MM.1S (cell line): Measurements from ENCODE around the gene ASB2.
A peak's percentile ranks its signal among the peaks of the same experiment; 100 is the strongest.

Experiments
- DNase-seq: peaks from one replicate; pipeline ENCODE4 v3.0.0-alpha.2; 2015
- H2AFZ ChIP-seq: fragments of 300-600 bp; sonication (generic); 2 replicates; pipeline ENCODE4 v1.6.0; 2016; ENCODE audit warnings: antibody characterized with exemption, low read length
- H3F3A ChIP-seq: fragments of 300-600 bp; sonication (generic); 2 replicates; pipeline ENCODE4 v1.6.1; 2016; ENCODE audit warnings: mild to moderate bottlenecking, antibody characterized with exemption, low read length, moderate library complexity, mixed read lengths; ENCODE audit not compliant: insufficient read depth
- H3K27ac ChIP-seq: fragments of 300-600 bp; sonication (generic); 2 replicates; pipeline ENCODE4 v1.5.1; 2016; ENCODE audit warnings: mild to moderate bottlenecking, low read length
- H3K27me3 ChIP-seq: fragments of 300-600 bp; sonication (generic); replicated peaks from 2 replicates; pipeline ENCODE4 v1.6.0; 2016; ENCODE audit warnings: low read length; ENCODE audit not compliant: insufficient read depth
- H3K36me3 ChIP-seq: fragments of 300-600 bp; sonication (generic); replicated peaks from 2 replicates; pipeline ENCODE4 v1.6.1; 2016; ENCODE audit warnings: mild to moderate bottlenecking, low read length, mixed read lengths; ENCODE audit not compliant: insufficient read depth
- H3K4me1 ChIP-seq: fragments of 300-600 bp; sonication (generic); 2 replicates; pipeline ENCODE4 v1.6.1; 2016; ENCODE audit warnings: low read length, mixed read lengths
- H3K4me2 ChIP-seq: fragments of 300-600 bp; sonication (generic); 2 replicates; pipeline ENCODE4 v1.6.0; 2016; ENCODE audit warnings: low read depth, low read length
- H3K4me3 ChIP-seq: fragments of 300-600 bp; sonication (generic); 2 replicates; pipeline ENCODE4 v1.5.1; 2016; ENCODE audit warnings: low read length, mixed read lengths
- H3K79me2 ChIP-seq: fragments of 300-600 bp; sonication (generic); 2 replicates; pipeline ENCODE4 v1.6.1; 2016; ENCODE audit warnings: mixed run types, low read length, mixed read lengths
- H3K9ac ChIP-seq: fragments of 300-600 bp; sonication (generic); 2 replicates; pipeline ENCODE4 v1.6.1; 2016; ENCODE audit warnings: low read length, mixed read lengths
- H3K9me2 ChIP-seq: fragments of 300-600 bp; sonication (generic); replicated peaks from 2 replicates; pipeline ENCODE4 v1.6.1; 2016; ENCODE audit warnings: mild to moderate bottlenecking, low read length, mixed read lengths; ENCODE audit not compliant: insufficient read depth
- H3K9me3 ChIP-seq: fragments of 300-600 bp; sonication (generic); replicated peaks from 2 replicates; pipeline ENCODE4 v1.6.1; 2016; ENCODE audit warnings: mild to moderate bottlenecking, low read length, mixed read lengths; ENCODE audit not compliant: insufficient read depth
- H4K20me1 ChIP-seq: fragments of 300-600 bp; sonication (generic); 2 replicates; pipeline ENCODE4 v1.6.1; 2016; ENCODE audit warnings: mild to moderate bottlenecking, low read length, moderate library complexity, mixed read lengths; ENCODE audit not compliant: insufficient read depth
- EZH2 ChIP-seq: fragments of 300-600 bp; sonication (generic); optimal IDR thresholded peaks from 2 replicates; pipeline ENCODE3; 2017; ENCODE audit warnings: low read depth, mild to moderate bottlenecking, antibody characterized with exemption, low read length, mixed read lengths
- EZH2phosphoT487 ChIP-seq: fragments of 300-600 bp; sonication (generic); IDR thresholded peaks from 2 replicates; pipeline ENCODE4 v1.6.1; 2018; ENCODE audit warnings: antibody characterized with exemption, low read length
- TF ChIP-seq, protein P1 (sequence below): fragments of 300-600 bp; sonication (generic); IDR thresholded peaks from 2 replicates; pipeline ENCODE4 v1.5.1; 2016; ENCODE audit warnings: antibody characterized with exemption, low read length, mixed read lengths

The ASB2 gene

DNA sequence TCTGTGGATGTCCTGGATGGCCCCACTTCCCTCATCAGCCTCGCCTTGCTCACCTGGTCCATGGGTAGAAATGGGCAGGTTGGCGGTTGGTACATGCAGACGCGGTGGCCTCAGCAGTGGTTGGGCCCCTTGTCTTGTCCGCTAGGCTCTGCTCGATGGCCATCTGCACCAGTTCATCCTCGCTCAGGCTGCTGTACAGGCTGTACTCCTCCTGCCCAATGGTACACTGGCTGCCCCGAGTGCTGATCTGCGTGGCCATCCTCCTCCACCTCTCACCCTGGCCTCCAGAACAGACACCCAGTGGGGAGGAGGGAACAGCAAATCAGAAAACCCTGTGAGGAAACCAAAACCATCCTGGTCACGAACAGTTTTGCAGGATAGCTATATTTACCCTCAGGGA lies 12.1 kb downstream of the ASB2 start:
- no peaks in the 10 kb centered on the region for H3K79me2 ChIP-seq
- no peak for DNase-seq
- no peaks in the 10 kb centered on the region for H3K9me2 ChIP-seq
- no peak overlapping the region for H2AFZ ChIP-seq
- no peak overlapping the region for H3K9ac ChIP-seq
- H3K27me3 ChIP-seq: no peaks in the 10 kb centered on the region
- H3K9me3 ChIP-seq: no peaks in the 10 kb centered on the region
- no peaks in the 10 kb centered on the region for H3K36me3 ChIP-seq
- H3K4me3 ChIP-seq: no peak overlapping the region
- peaks cover 40% of the 10 kb centered on the region for H3K4me1 ChIP-seq
- TF ChIP-seq EZH2 (no peak), EZH2phosphoT487 (no peak)
- TF ChIP-seq, protein P1, sequence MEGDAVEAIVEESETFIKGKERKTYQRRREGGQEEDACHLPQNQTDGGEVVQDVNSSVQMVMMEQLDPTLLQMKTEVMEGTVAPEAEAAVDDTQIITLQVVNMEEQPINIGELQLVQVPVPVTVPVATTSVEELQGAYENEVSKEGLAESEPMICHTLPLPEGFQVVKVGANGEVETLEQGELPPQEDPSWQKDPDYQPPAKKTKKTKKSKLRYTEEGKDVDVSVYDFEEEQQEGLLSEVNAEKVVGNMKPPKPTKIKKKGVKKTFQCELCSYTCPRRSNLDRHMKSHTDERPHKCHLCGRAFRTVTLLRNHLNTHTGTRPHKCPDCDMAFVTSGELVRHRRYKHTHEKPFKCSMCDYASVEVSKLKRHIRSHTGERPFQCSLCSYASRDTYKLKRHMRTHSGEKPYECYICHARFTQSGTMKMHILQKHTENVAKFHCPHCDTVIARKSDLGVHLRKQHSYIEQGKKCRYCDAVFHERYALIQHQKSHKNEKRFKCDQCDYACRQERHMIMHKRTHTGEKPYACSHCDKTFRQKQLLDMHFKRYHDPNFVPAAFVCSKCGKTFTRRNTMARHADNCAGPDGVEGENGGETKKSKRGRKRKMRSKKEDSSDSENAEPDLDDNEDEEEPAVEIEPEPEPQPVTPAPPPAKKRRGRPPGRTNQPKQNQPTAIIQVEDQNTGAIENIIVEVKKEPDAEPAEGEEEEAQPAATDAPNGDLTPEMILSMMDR: no peak
- H3K27ac ChIP-seq: no peak overlapping the region
- peaks cover 13% of the 10 kb centered on the region for H3F3A ChIP-seq
- H3K4me2 ChIP-seq: no peak overlapping the region
- no peaks in the 10 kb centered on the region for H4K20me1 ChIP-seq

DNA sequence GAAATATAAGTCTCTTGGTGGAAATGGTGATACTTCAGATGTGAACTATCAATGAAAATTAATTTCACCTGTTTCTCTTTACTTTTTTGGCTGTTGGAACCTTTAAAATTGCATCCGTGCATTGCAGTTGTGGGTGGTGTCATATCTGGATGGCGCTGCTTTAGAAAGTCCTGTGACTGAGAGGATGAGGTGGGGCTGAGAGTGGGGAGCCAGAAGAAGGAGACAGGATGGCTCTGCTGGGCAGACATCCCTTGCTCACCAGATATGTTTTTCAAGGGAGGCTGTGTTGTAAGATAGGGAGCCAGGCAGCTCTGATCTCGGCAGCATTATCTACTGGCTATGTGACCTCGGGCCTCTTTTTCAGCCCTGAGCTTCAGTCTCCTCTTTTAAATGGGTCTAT lies 12.7 kb downstream of the ASB2 start:
- H3K9me2 ChIP-seq: no peaks in the 10 kb centered on the region

DNA sequence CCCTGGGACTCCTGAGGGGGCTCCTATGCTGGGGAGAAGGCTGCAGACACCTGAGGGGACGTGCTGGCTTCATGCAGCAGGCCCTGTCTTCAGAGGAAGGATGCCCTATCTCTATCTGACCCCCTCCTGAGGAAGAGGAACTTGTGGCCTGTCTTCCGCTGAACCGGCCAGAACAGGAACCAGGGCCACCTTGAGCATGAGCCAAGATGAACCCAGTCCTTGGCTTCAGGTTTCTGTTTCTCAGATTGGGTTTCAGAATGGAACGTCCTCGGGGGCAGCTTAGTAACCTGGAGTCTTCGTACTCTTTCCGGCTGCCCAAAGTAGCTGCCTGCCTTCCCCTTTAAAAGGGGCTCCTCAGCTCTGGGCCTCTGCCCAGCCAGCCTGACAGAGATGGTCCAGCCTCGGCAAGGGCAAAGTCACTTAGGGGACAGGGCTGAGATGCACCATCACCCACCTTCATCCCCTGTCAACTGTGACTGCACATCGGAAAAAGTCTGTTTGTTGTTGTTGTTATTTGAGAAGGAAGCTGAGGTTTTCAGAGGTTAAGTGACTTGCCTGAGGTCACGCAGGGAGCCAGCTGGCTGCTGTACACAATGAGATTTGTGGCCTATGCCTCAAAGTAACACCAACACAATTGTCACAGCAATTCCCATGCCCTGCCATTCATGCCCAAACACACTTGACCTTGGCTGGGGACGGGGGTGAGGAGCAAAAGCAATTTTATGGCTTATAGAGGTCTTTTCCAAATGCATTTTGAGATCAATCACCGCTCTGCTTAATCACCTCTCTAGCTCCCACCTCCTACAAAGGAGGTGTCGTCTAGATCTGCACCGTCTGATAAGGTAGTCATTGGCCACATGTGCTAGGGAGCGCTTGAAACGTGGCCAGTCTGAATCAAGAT lies 13.4 kb downstream of the ASB2 start:
- peak overlapping the region; percentile 50; the same call in 1 of the 2 replicates for H3K4me2 ChIP-seq
- H4K20me1 ChIP-seq: no peaks in the 10 kb centered on the region

More for the DNA sequence above, 12.7 kb downstream of the ASB2 start:
- Histone ChIP-seq H3K79me2 (no peaks in the 10 kb centered on the region), H3K36me3 (no peaks in the 10 kb centered on the region), H3K9me3 (no peaks in the 10 kb centered on the region), H2AFZ (no peak overlapping the region), H3F3A (peaks cover 17% of the 10 kb centered on the region), H3K4me3 (no peak overlapping the region), H3K4me2 (peak overlapping the region; percentile 50; the same call in 1 of the 2 replicates), H4K20me1 (no peaks in the 10 kb centered on the region), H3K9ac (no peak overlapping the region), H3K4me1 (peaks cover 45% of the 10 kb centered on the region), H3K27ac (peak overlapping the region; percentile 95; the same call in 1 of the 2 replicates), H3K27me3 (no peaks in the 10 kb centered on the region)
- no peak for DNase-seq
- TF ChIP-seq EZH2phosphoT487 (no peak), EZH2 (no peak)
- TF ChIP-seq, protein P1: no peak

More for the DNA sequence above, 13.4 kb downstream of the ASB2 start:
- Histone ChIP-seq H3K79me2 (no peaks in the 10 kb centered on the region), H3K27ac (peak overlapping the region; percentile 95), H3K36me3 (no peaks in the 10 kb centered on the region), H3K9me2 (no peaks in the 10 kb centered on the region), H3K4me3 (no peak overlapping the region; the same call in 1 of the 2 replicates), H3K27me3 (no peaks in the 10 kb centered on the region), H3K4me1 (peaks cover 52% of the 10 kb centered on the region), H3K9me3 (no peaks in the 10 kb centered on the region), H3K9ac (peak overlapping the region; percentile 50), H2AFZ (0 out of 2 replicates have a peak overlapping the region, but pooled peaks have one; percentile 23), H3F3A (peaks cover 17% of the 10 kb centered on the region)
- peak; percentile 50 for DNase-seq
- TF ChIP-seq EZH2 (no peak), EZH2phosphoT487 (no peak)
- TF ChIP-seq, protein P1: no peak
